AG09309 (cell line): ENCODE data around the gene MFSD6L.

Source experiments
- DNase-seq: peaks from one replicate; pipeline ENCODE4 v3.0.0-alpha.2; 2010; ENCODE audit warnings: low read depth
- H3K4me3 ChIP-seq: 2 replicates; pipeline ENCODE4 v1.5.1; 2011; ENCODE audit warnings: mild to moderate bottlenecking, low read depth, low read length, moderate library complexity; ENCODE audit not compliant: control insufficient read depth
- CTCF ChIP-seq: IDR thresholded peaks from 2 replicates; pipeline ENCODE4 v1.5.1; 2011; ENCODE audit warnings: mild to moderate bottlenecking, low read depth, low read length, inconsistent platforms; ENCODE audit not compliant: insufficient read depth, control insufficient read depth; ENCODE audit errors: missing control alignments

MFSD6L gene

GRCh38 chr17:8825802-8826201, 26.6 kb upstream of the MFSD6L start:
- H3K4me3 ChIP-seq, result no peak overlapping the region
- TF ChIP-seq CTCF, result no peak
- no peak for DNase-seq

- DNase-seq, result no peak
- H3K4me3 ChIP-seq, result no peak overlapping the region
- TF ChIP-seq CTCF, result no peak
Measured at GRCh38 chr17:8823279-8823678, 24.1 kb upstream of the MFSD6L start.

- no peak for DNase-seq
- H3K4me3 ChIP-seq, result no peak overlapping the region
- no peak for TF ChIP-seq CTCF
Measured at GRCh38 chr17:8822401-8823035, 23.4 kb upstream of the MFSD6L start.

GRCh38 chr17:8821446-8822105, 22.4 kb upstream of the MFSD6L start:
- no peak for TF ChIP-seq CTCF
- H3K4me3 ChIP-seq, result no peak overlapping the region
- DNase-seq, result no peak

- no peak overlapping the region for H3K4me3 ChIP-seq
- no peak for DNase-seq
- no peak for TF ChIP-seq CTCF
Measured at GRCh38 chr17:8820311-8821010, 21.3 kb upstream of the MFSD6L start.

- no peak for TF ChIP-seq CTCF
- H3K4me3 ChIP-seq, result no peak overlapping the region
- DNase-seq, result no peak
Measured at GRCh38 chr17:8818654-8819330, 19.6 kb upstream of the MFSD6L start.
